ENCODE data around the gene FSCN2. TPM values are rescaled to one million over a fixed set of nuclear protein-coding genes. Genes with fewer than 3 reads are reported as not detected.

FSCN2 gene
- total and polyA plus RNA-seq, 2 donors (not counting 3 experiments of a cell fraction or from before 2014, with no cell fraction given): 0.32 to 0.71 TPM

GRCh38 chr17:81479175-81480071, 48.8 kb upstream of the FSCN2 start:
- H3K4me3 ChIP-seq (replicated peaks in 1 of 3; ENCODE audit: insufficient read depth in 1 of 3, low read depth in 1 of 3, low read length in 3 of 3): no peak overlapping the region
- no peaks in the 10 kb centered on the region for H3K9me1 ChIP-seq (replicated peaks; ENCODE audit: control insufficient read depth, extremely low read depth, insufficient read depth, low read length)
- no peak for FAIRE-seq
- DNase-seq (ENCODE audit: low read depth, low spot score): no peak
- H3K9ac ChIP-seq (replicated peaks; ENCODE audit: extremely low read depth, insufficient read depth, low read length): no peak overlapping the region
- H2AFZ ChIP-seq (ENCODE audit: low read depth, low read length): no peak overlapping the region
- no peaks in the 10 kb centered on the region for H4K20me1 ChIP-seq (replicated peaks; ENCODE audit: control insufficient read depth, extremely low read depth, insufficient read depth, low read length)
- intact Hi-C loops (cut with micrococcal nuclease) (loop anchor here (5.0 kb wide), 1 partner anchor 37 kb away; no protein-coding TSS in a partner anchor), dilution Hi-C loops (cut with MboI; ENCODE audit: extremely low pct_ligation_motif_present, low sequenced_read_pairs) (no loop called here)
- no peaks in the 10 kb centered on the region for H3K9me3 ChIP-seq (replicated peaks; ENCODE audit: control insufficient read depth, insufficient read depth, low read length)
- no peaks in the 10 kb centered on the region for H3K79me2 ChIP-seq (ENCODE audit: control insufficient read depth, insufficient read depth, low read length)
- TF ChIP-seq, protein P1, sequence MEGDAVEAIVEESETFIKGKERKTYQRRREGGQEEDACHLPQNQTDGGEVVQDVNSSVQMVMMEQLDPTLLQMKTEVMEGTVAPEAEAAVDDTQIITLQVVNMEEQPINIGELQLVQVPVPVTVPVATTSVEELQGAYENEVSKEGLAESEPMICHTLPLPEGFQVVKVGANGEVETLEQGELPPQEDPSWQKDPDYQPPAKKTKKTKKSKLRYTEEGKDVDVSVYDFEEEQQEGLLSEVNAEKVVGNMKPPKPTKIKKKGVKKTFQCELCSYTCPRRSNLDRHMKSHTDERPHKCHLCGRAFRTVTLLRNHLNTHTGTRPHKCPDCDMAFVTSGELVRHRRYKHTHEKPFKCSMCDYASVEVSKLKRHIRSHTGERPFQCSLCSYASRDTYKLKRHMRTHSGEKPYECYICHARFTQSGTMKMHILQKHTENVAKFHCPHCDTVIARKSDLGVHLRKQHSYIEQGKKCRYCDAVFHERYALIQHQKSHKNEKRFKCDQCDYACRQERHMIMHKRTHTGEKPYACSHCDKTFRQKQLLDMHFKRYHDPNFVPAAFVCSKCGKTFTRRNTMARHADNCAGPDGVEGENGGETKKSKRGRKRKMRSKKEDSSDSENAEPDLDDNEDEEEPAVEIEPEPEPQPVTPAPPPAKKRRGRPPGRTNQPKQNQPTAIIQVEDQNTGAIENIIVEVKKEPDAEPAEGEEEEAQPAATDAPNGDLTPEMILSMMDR (IDR thresholded peaks at IDR 0.05; ENCODE audit: extremely low read depth in 1 of 2, insufficient read depth in 1 of 2, low read depth in 1 of 2, low read length in 2 of 2): no peak
- TF ChIP-seq EZH2 (IDR thresholded peaks at IDR 0.05; ENCODE audit: borderline replicate concordance, low read depth, low read length, severe bottlenecking) (no peak), FOS (IDR thresholded peaks at IDR 0.05; ENCODE audit: borderline replicate concordance, insufficient read depth, low read length) (no peak), GATA2 (IDR thresholded peaks at IDR 0.05; ENCODE audit: insufficient read depth, insufficient read length, low read depth, low read length) (no peak), JUN (IDR thresholded peaks at IDR 0.05; ENCODE audit: borderline replicate concordance, insufficient read depth, insufficient read length, low read depth) (no peak), MYC (IDR thresholded peaks at IDR 0.05; ENCODE audit: low read depth, low read length) (no peak), POLR2A (IDR thresholded peaks at IDR 0.05; ENCODE audit: low read depth, low read length) (no peak), POLR2AphosphoS5 (IDR thresholded peaks at IDR 0.05; ENCODE audit: insufficient read depth, low read depth, low read length) (no peak)
- TF ChIP-seq, protein P2, sequence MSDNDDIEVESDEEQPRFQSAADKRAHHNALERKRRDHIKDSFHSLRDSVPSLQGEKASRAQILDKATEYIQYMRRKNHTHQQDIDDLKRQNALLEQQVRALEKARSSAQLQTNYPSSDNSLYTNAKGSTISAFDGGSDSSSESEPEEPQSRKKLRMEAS (IDR thresholded peaks at IDR 0.05; ENCODE audit: insufficient read depth, insufficient read length): no peak
- H3K4me2 ChIP-seq (ENCODE audit: insufficient read depth, low read length): no peak overlapping the region
- peaks cover 0 to 1% of the 10 kb centered on the region in 2 experiments for H3K27me3 ChIP-seq (ENCODE audit: control insufficient read depth in 2 of 2, insufficient read depth in 2 of 2, low read length in 2 of 2)
- ChIA-PET CTCF (interaction anchor here (0.9 kb wide), 1 partner anchor 187 kb away, joined by 3 read pairs; no protein-coding TSS in a partner anchor), POLR2A (interaction anchor here (1.3 kb wide), 1 partner anchor 84 kb away, joined by 3 read pairs; the partner anchor contains the start of gene BAHCC1)
- H3K27ac ChIP-seq (ENCODE audit: insufficient read depth, low read depth, low read length): no peak overlapping the region
- no peaks in the 10 kb centered on the region for H3K36me3 ChIP-seq (ENCODE audit: control insufficient read depth in 2 of 2, extremely low read depth in 1 of 2, insufficient read depth in 2 of 2, low read length in 2 of 2)
- peaks cover 6% of the 10 kb centered on the region for H3K4me1 ChIP-seq (ENCODE audit: control insufficient read depth, extremely low read depth, insufficient read depth, low read length)
- no TSS peak for BruUV-seq (replicated peaks)

Data from endothelial cell of umbilical vein (primary cell).